AG09309 (cell line): ENCODE data around the gene APBA2.

Experiments
- DNase-seq: peaks from one replicate; pipeline ENCODE4 v3.0.0-alpha.2; 2010; ENCODE audit warnings: low read depth
- H3K4me3 ChIP-seq: 2 replicates; pipeline ENCODE4 v1.5.1; 2011; ENCODE audit warnings: mild to moderate bottlenecking, low read depth, low read length, moderate library complexity; ENCODE audit not compliant: control insufficient read depth
- TF ChIP-seq, protein P1 (sequence below): IDR thresholded peaks from 2 replicates; pipeline ENCODE4 v1.5.1; 2011; ENCODE audit warnings: mild to moderate bottlenecking, low read depth, low read length, inconsistent platforms; ENCODE audit not compliant: insufficient read depth, control insufficient read depth; ENCODE audit errors: missing control alignments

The APBA2 gene

GRCh38 chr15:28995705-28996104, 109.9 kb downstream of the APBA2 start:
- DNase-seq: no peak
- TF ChIP-seq, protein P1, sequence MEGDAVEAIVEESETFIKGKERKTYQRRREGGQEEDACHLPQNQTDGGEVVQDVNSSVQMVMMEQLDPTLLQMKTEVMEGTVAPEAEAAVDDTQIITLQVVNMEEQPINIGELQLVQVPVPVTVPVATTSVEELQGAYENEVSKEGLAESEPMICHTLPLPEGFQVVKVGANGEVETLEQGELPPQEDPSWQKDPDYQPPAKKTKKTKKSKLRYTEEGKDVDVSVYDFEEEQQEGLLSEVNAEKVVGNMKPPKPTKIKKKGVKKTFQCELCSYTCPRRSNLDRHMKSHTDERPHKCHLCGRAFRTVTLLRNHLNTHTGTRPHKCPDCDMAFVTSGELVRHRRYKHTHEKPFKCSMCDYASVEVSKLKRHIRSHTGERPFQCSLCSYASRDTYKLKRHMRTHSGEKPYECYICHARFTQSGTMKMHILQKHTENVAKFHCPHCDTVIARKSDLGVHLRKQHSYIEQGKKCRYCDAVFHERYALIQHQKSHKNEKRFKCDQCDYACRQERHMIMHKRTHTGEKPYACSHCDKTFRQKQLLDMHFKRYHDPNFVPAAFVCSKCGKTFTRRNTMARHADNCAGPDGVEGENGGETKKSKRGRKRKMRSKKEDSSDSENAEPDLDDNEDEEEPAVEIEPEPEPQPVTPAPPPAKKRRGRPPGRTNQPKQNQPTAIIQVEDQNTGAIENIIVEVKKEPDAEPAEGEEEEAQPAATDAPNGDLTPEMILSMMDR: no peak
- no peak overlapping the region for H3K4me3 ChIP-seq

DNA sequence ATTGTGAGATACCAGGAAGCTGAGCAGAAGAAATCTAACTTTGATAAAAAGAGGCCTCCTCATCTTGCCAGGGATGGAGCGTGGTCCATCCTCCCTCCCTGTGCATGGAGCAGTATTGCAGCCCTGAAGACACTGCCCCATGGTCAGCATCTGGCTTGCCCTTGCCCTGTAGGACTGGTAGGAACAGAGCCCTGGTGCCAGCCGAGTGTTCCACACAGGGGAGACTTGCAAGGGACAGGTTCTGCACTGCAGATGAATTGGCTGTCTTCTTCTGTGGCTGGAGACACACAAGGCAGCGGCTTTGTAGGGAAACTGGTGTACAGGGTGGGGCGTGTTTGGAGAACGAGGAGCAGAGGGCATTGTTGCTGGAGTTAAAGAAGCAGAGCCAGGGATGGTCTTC, 110.5 kb downstream of the APBA2 start:
- no peak overlapping the region for H3K4me3 ChIP-seq
- TF ChIP-seq, protein P1: no peak
- DNase-seq: no peak

- no peak for DNase-seq
- no peak overlapping the region for H3K4me3 ChIP-seq
- TF ChIP-seq, protein P1: no peak
Measured at GRCh38 chr15:28996953-28997352, 111.2 kb downstream of the APBA2 start.

DNA sequence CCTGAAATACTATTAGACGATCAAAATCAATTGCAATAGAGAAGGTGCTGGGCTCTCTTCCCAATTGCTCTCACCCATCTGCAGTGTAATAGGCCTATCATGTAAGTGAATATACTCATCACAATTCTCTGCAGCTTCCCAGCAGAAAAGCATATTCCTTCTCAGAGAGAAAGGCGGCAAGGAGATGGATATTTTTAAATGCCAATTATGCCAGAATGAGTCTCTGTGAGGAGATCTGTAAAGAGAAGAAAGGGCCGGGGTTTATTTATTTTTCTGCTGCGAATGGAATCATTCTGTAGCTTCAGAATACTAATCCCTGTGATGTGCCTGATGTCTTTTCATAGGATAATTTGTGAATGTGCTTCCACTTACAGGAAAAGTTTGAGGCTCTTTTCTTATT, 112.0 kb downstream of the APBA2 start:
- no peak for DNase-seq
- TF ChIP-seq, protein P1: no peak
- H3K4me3 ChIP-seq: no peak overlapping the region

GRCh38 chr15:28998511-28998910, 112.7 kb downstream of the APBA2 start:
- H3K4me3 ChIP-seq: no peak overlapping the region
- TF ChIP-seq, protein P1: no peak
- no peak for DNase-seq

DNA sequence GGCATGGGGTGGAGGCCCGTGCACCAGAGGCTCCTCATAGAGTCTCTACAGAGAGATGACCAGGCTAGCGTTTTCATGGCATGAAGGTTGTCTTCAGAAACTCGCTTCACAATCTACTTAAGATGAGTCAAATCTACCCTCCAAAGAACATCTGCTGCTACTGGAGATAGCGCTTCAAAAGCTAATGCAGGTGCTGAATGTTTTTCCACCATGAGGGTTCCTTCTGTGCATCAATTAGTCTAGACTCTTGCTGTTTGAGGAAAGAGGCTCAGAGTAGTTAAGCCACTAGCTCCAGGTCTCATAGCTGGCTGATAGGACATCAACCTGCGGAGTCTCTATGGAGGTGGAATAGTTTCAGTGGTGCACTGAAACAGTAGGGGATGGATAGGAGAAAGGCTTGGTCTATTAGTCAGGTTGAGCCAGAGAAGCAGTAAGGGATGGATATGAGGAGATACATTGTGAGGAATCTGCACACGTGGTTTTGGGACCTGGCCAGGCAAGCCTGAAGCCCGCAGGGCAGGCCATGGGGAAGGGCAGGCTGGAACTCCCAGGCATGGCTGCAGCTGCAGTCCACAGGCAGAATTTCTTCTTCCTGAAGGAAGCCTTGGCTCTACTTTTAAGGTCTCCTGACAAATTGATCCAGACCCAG, 117.5 kb downstream of the APBA2 start:
- DNase-seq: no peak
- TF ChIP-seq, protein P1: no peak
- no peak overlapping the region for H3K4me3 ChIP-seq
